ENCODE data around the gene ATRN. TPM values are rescaled to one million over a fixed set of nuclear protein-coding genes. Genes with fewer than 3 reads are reported as not detected.

The ATRN gene
- total and polyA plus RNA-seq, 2 donors (not counting 1 experiment from before 2014, with no cell fraction given): 5.8 to 19.5 TPM

- Mint-ChIP-seq H3K9me3 (ENCODE audit: insufficient read depth) (no peaks in the 10 kb centered on the region), H3K27ac (no peak overlapping the region), H3K4me1 (peaks cover 20% of the 10 kb centered on the region), H3K4me3 (no peak overlapping the region), H3K27me3 (peaks cover 30% of the 10 kb centered on the region)
- CTCF ChIA-PET: interaction anchor here (0.8 kb wide), 1 partner anchor 14 kb away, joined by 3 read pairs; no protein-coding TSS in a partner anchor
- H3K27ac ChIP-seq (ENCODE audit: low read length in 2 of 2): no peak overlapping the region
- DNase-seq: no peak
- intact Hi-C loops (cut with micrococcal nuclease): no loop called here
- no peak for ATAC-seq (ENCODE audit: low read depth)
- H3K27me3 ChIP-seq (replicated peaks in 1 of 4; ENCODE audit: control extremely low read depth in 1 of 4, control insufficient read depth in 3 of 4, insufficient read depth in 4 of 4, low read length in 3 of 4): peaks cover 0 to 20% (median 1%) of the 10 kb centered on the region in 4 experiments
- H4K20me1 ChIP-seq (ENCODE audit: control insufficient read depth, insufficient read depth, low read length, poor library complexity, severe bottlenecking): no peaks in the 10 kb centered on the region
- peaks cover 5 to 10% of the 10 kb centered on the region in 2 donors for H3K4me1 ChIP-seq (ENCODE audit: control insufficient read depth in 2 of 2, insufficient read depth in 2 of 2, low read length in 2 of 2)
- H3K4me2 ChIP-seq (replicated peaks; ENCODE audit: low read depth, low read length, poor library complexity, severe bottlenecking): no peak overlapping the region
- no peak overlapping the region for H3K4me3 ChIP-seq (ENCODE audit: control extremely low read depth in 1 of 5, extremely low read depth in 1 of 5, insufficient read depth in 1 of 5, low read depth in 2 of 5, low read length in 4 of 5)
- POLR2A ChIA-PET: no interaction called here
- no peak overlapping the region for H3K9ac ChIP-seq (ENCODE audit: low read length)
- H3K9me3 ChIP-seq (ENCODE audit: control extremely low read depth in 1 of 3, control insufficient read depth in 2 of 3, insufficient read depth in 1 of 3, low read length in 2 of 3): no peaks in the 10 kb centered on the region
- H2AFZ ChIP-seq (ENCODE audit: insufficient read depth, low read depth, low read length, poor library complexity, severe bottlenecking): no peak overlapping the region
- WGBS (ENCODE audit: insufficient coverage): 79% methylated on average over 11 of the region's 12 CpGs
- H3K79me2 ChIP-seq (ENCODE audit: control insufficient read depth, insufficient read depth, low read length): no peaks in the 10 kb centered on the region
- H3K36me3 ChIP-seq (replicated peaks in 1 of 2; ENCODE audit: control extremely low read depth in 1 of 2, control insufficient read depth in 1 of 2, extremely low read depth in 1 of 2, insufficient read depth in 2 of 2, low read length in 1 of 2): no peaks in the 10 kb centered on the region
- TF ChIP-seq EZH2 (IDR thresholded peaks at IDR 0.05; ENCODE audit: borderline replicate concordance, insufficient read depth, low read depth, low read length, poor library complexity, severe bottlenecking): no peak
- no peak for TF ChIP-seq CTCF (IDR thresholded peaks at IDR 0.05)
These were observed 191.2 kb downstream of the ATRN start for GRCh38 chr20:3661814-3662665.

Measured in B cell (primary cell).